ENCODE data around the gene CHSY1. TPM values are rescaled to one million over a fixed set of nuclear protein-coding genes. Genes with fewer than 3 reads are reported as not detected.

The CHSY1 gene
- total and polyA plus RNA-seq, 7 experiments from 2014 or later = 0.78 to 47.0 (median 8.9) TPM

- DNase-seq (no peak), ATAC-seq (peak; percentile 74)
- peak overlapping the region in 4 of 9 donors; percentile 7 to 48 (median 26) for H3K27ac Mint-ChIP-seq
- Histone ChIP-seq H3K27me3 (ENCODE audit: control insufficient read depth in 2 of 2, insufficient read depth in 2 of 2, low read length in 2 of 2) (no peaks in the 10 kb centered on the region), H3K4me3 (ENCODE audit: low read length) (no peak overlapping the region), H3K27ac (ENCODE audit: low read depth, low read length) (no peak overlapping the region), H3K36me3 (ENCODE audit: control insufficient read depth in 2 of 3, insufficient read depth in 3 of 3, low read length in 3 of 3) (no peaks in the 10 kb centered on the region), H3K9me3 (ENCODE audit: control insufficient read depth in 2 of 3, low read length in 3 of 3) (no peaks in the 10 kb centered on the region), H3K4me1 (ENCODE audit: control insufficient read depth in 2 of 2, insufficient read depth in 2 of 2, low read length in 2 of 2) (peaks cover 6 to 7% of the 10 kb centered on the region in 2 donors)
- ChIA-PET CTCF (no interaction called here), POLR2A (no interaction called here)
- H3K36me3 Mint-ChIP-seq = peaks cover 0 to 9% (median 0%) of the 10 kb centered on the region in 5 donors
- H3K27me3 Mint-ChIP-seq = no peaks in the 10 kb centered on the region
- H3K4me1 Mint-ChIP-seq = peaks cover 13 to 37% (median 26%) of the 10 kb centered on the region in 7 donors
- peak overlapping the region in 5 of 10 donors; percentile 20 to 55 (median 30) for H3K4me3 Mint-ChIP-seq
- intact Hi-C loops (cut with micrococcal nuclease) = no loop called here
- peaks cover 0 to 11% (median 2%) of the 10 kb centered on the region in 11 donors for H3K9me3 Mint-ChIP-seq
These were observed 114.4 kb downstream of the CHSY1 start for GRCh38 chr15:101137312-101137940.

GRCh38 chr15:101136381-101137268 is 115.2 kb downstream of the CHSY1 start:
- Histone ChIP-seq H3K27ac (ENCODE audit: low read depth, low read length) (no peak overlapping the region), H3K9me3 (ENCODE audit: control insufficient read depth in 2 of 3, low read length in 3 of 3) (no peaks in the 10 kb centered on the region), H3K4me3 (ENCODE audit: low read length) (no peak overlapping the region), H3K36me3 (ENCODE audit: control insufficient read depth in 2 of 3, insufficient read depth in 3 of 3, low read length in 3 of 3) (no peaks in the 10 kb centered on the region), H3K27me3 (ENCODE audit: control insufficient read depth in 2 of 2, insufficient read depth in 2 of 2, low read length in 2 of 2) (no peaks in the 10 kb centered on the region), H3K4me1 (ENCODE audit: control insufficient read depth in 2 of 2, insufficient read depth in 2 of 2, low read length in 2 of 2) (peaks cover 6 to 7% of the 10 kb centered on the region in 2 donors)
- Mint-ChIP-seq H3K4me3 (peak overlapping the region in 4 of 10 donors; percentile 20 to 55 (median 26)), H3K27me3 (no peaks in the 10 kb centered on the region), H3K4me1 (peaks cover 13 to 37% (median 26%) of the 10 kb centered on the region in 7 donors), H3K36me3 (peaks cover 0 to 4% (median 0%) of the 10 kb centered on the region in 5 donors), H3K27ac (peak overlapping the region in 4 of 9 donors; percentile 32 to 87 (median 62)), H3K9me3 (peaks cover 0 to 6% (median 2%) of the 10 kb centered on the region in 11 donors)
- ChIA-PET CTCF (no interaction called here), POLR2A (no interaction called here)
- intact Hi-C loops (cut with micrococcal nuclease) = no loop called here
- DNase-seq = no peak
- ATAC-seq = no peak

GRCh38 chr15:101135532-101136166 is 116.2 kb downstream of the CHSY1 start:
- Mint-ChIP-seq H3K27me3 (no peaks in the 10 kb centered on the region), H3K36me3 (peaks cover 0 to 3% (median 0%) of the 10 kb centered on the region in 5 donors), H3K4me1 (peaks cover 13 to 39% (median 26%) of the 10 kb centered on the region in 7 donors), H3K9me3 (peaks cover 0 to 6% (median 2%) of the 10 kb centered on the region in 11 donors), H3K4me3 (peak overlapping the region in 1 of 10 donors; percentile 31), H3K27ac (peak overlapping the region in 3 of 9 donors; percentile 31 to 51 (median 49))
- ChIA-PET POLR2A (no interaction called here), CTCF (no interaction called here)
- H3K4me3 ChIP-seq (ENCODE audit: low read length) = no peak overlapping the region
- H3K36me3 ChIP-seq (ENCODE audit: control insufficient read depth in 2 of 3, insufficient read depth in 3 of 3, low read length in 3 of 3) = no peaks in the 10 kb centered on the region
- H3K9me3 ChIP-seq (ENCODE audit: control insufficient read depth in 2 of 3, low read length in 3 of 3) = no peaks in the 10 kb centered on the region
- H3K27ac ChIP-seq (ENCODE audit: low read depth, low read length) = no peak overlapping the region
- no peaks in the 10 kb centered on the region for H3K27me3 ChIP-seq (ENCODE audit: control insufficient read depth in 2 of 2, insufficient read depth in 2 of 2, low read length in 2 of 2)
- intact Hi-C loops (cut with micrococcal nuclease) = no loop called here
- ATAC-seq (peak; percentile 33), DNase-seq (no peak)
- peaks cover 6 to 7% of the 10 kb centered on the region in 2 donors for H3K4me1 ChIP-seq (ENCODE audit: control insufficient read depth in 2 of 2, insufficient read depth in 2 of 2, low read length in 2 of 2)

GRCh38 chr15:101134780-101135179 is 117.1 kb downstream of the CHSY1 start:
- Histone ChIP-seq H3K4me1 (ENCODE audit: control insufficient read depth in 2 of 2, insufficient read depth in 2 of 2, low read length in 2 of 2) (peaks cover 6 to 7% of the 10 kb centered on the region in 2 donors), H3K9me3 (ENCODE audit: control insufficient read depth in 2 of 3, low read length in 3 of 3) (no peaks in the 10 kb centered on the region), H3K27me3 (ENCODE audit: control insufficient read depth in 2 of 2, insufficient read depth in 2 of 2, low read length in 2 of 2) (no peaks in the 10 kb centered on the region), H3K27ac (ENCODE audit: low read depth, low read length) (no peak overlapping the region), H3K4me3 (ENCODE audit: low read length) (no peak overlapping the region), H3K36me3 (ENCODE audit: control insufficient read depth in 2 of 3, insufficient read depth in 3 of 3, low read length in 3 of 3) (no peaks in the 10 kb centered on the region)
- Mint-ChIP-seq H3K9me3 (peaks cover 0 to 9% (median 4%) of the 10 kb centered on the region in 11 donors), H3K27me3 (peaks cover 0 to 6% (median 0%) of the 10 kb centered on the region in 5 donors), H3K36me3 (peaks cover 0 to 8% (median 0%) of the 10 kb centered on the region in 5 donors), H3K4me3 (no peak overlapping the region), H3K27ac (peak overlapping the region in 1 of 9 donors; percentile 51), H3K4me1 (peaks cover 13 to 39% (median 26%) of the 10 kb centered on the region in 7 donors)
- ATAC-seq (no peak), DNase-seq (no peak)
- CTCF ChIA-PET = no interaction called here
- POLR2A ChIA-PET = no interaction called here
- intact Hi-C loops (cut with micrococcal nuclease) = no loop called here

GRCh38 chr15:101133751-101134261 is 118.0 kb downstream of the CHSY1 start:
- CTCF ChIA-PET = no interaction called here
- H3K4me1 Mint-ChIP-seq = peaks cover 16 to 46% (median 29%) of the 10 kb centered on the region in 7 donors
- H3K27ac ChIP-seq (ENCODE audit: low read depth, low read length) = no peak overlapping the region
- no peaks in the 10 kb centered on the region for H3K27me3 ChIP-seq (ENCODE audit: control insufficient read depth in 2 of 2, insufficient read depth in 2 of 2, low read length in 2 of 2)
- H3K9me3 ChIP-seq (ENCODE audit: control insufficient read depth in 2 of 3, low read length in 3 of 3) = no peaks in the 10 kb centered on the region
- no peak overlapping the region for H3K4me3 ChIP-seq (ENCODE audit: low read length)
- ATAC-seq = no peak
- H3K4me1 ChIP-seq (ENCODE audit: control insufficient read depth in 2 of 2, insufficient read depth in 2 of 2, low read length in 2 of 2) = peaks cover 6 to 7% of the 10 kb centered on the region in 2 donors
- POLR2A ChIA-PET = no interaction called here
- peaks cover 0 to 8% (median 0%) of the 10 kb centered on the region in 5 donors for H3K36me3 Mint-ChIP-seq
- H3K36me3 ChIP-seq (ENCODE audit: control insufficient read depth in 2 of 3, insufficient read depth in 3 of 3, low read length in 3 of 3) = no peaks in the 10 kb centered on the region
- H3K9me3 Mint-ChIP-seq = peaks cover 0 to 9% (median 4%) of the 10 kb centered on the region in 11 donors
- peak overlapping the region in 1 of 9 donors; percentile 48 for H3K27ac Mint-ChIP-seq
- DNase-seq = no peak
- H3K27me3 Mint-ChIP-seq = peaks cover 0 to 6% (median 0%) of the 10 kb centered on the region in 5 donors
- intact Hi-C loops (cut with micrococcal nuclease) = no loop called here
- H3K4me3 Mint-ChIP-seq = no peak overlapping the region

GRCh38 chr15:101133181-101133460 is 118.7 kb downstream of the CHSY1 start:
- Histone ChIP-seq H3K27me3 (ENCODE audit: control insufficient read depth in 2 of 2, insufficient read depth in 2 of 2, low read length in 2 of 2) (no peaks in the 10 kb centered on the region), H3K36me3 (ENCODE audit: control insufficient read depth in 2 of 3, insufficient read depth in 3 of 3, low read length in 3 of 3) (no peaks in the 10 kb centered on the region), H3K4me3 (ENCODE audit: low read length) (no peak overlapping the region), H3K27ac (ENCODE audit: low read depth, low read length) (no peak overlapping the region), H3K4me1 (ENCODE audit: control insufficient read depth in 2 of 2, insufficient read depth in 2 of 2, low read length in 2 of 2) (peaks cover 6 to 8% of the 10 kb centered on the region in 2 donors), H3K9me3 (ENCODE audit: control insufficient read depth in 2 of 3, low read length in 3 of 3) (no peaks in the 10 kb centered on the region)
- Mint-ChIP-seq H3K9me3 (peaks cover 0 to 9% (median 4%) of the 10 kb centered on the region in 11 donors), H3K4me3 (no peak overlapping the region), H3K27ac (peak overlapping the region in 1 of 9 donors; percentile 30), H3K27me3 (peaks cover 0 to 6% (median 0%) of the 10 kb centered on the region in 5 donors), H3K4me1 (peaks cover 17 to 50% (median 31%) of the 10 kb centered on the region in 7 donors), H3K36me3 (peaks cover 0 to 14% (median 0%) of the 10 kb centered on the region in 5 donors)
- ChIA-PET POLR2A (no interaction called here), CTCF (no interaction called here)
- no peak for DNase-seq
- ATAC-seq = no peak
- intact Hi-C loops (cut with micrococcal nuclease) = no loop called here

Data from naive thymus-derived CD4-positive, alpha-beta T cell (primary cell).